DOHH2 (cell line): ENCODE results near the gene TWF2.
A peak's percentile ranks its signal among the peaks of the same experiment; 100 is the strongest.

Experiments
- EZH2phosphoT487 ChIP-seq: fragments of 200-600 bp; sonication (generic); IDR thresholded peaks from 2 replicates; pipeline ENCODE4 v1.6.1; 2017; ENCODE audit warnings: borderline replicate concordance, mild to moderate bottlenecking, antibody characterized with exemption, low read length, moderate library complexity, mixed read lengths
- TF ChIP-seq, protein P1 (sequence below): fragments of 200-600 bp; sonication (generic); IDR thresholded peaks from one replicate; pipeline ENCODE4 v1.5.1; 2014; ENCODE audit warnings: antibody characterized with exemption, mild to moderate bottlenecking, low read depth, low read length; ENCODE audit not compliant: poor library complexity, severe bottlenecking

DNA sequence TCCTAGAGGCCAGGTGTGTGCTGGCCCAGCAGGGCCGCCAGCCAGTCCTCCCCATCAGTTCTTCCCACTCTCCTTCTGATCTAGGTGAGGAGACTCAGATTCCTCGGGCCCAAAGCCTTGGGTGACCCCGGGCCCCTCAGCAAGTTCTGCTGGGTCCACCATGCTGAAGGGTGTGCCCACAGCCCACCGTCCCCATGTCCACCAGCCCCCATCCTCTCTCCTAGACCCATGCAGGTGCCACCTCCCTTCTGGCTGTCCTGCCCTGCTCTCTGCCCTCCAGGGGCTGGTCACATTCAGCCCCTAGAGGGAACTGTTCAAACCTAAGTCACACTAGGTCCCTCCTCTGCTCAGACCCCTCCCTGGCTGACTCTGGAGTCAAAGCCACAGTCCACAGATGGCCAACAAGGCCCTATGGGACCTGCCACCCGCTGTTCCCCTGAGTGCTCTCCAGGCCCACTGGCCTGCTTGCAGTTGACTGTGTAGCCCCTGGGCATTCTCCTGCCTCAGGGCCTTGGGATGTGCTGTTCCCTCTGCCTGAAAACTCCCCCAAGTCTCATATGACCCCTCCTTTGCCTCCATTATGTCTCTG is 12.6 kb downstream of the TWF2 start:
- TF ChIP-seq, protein P1, sequence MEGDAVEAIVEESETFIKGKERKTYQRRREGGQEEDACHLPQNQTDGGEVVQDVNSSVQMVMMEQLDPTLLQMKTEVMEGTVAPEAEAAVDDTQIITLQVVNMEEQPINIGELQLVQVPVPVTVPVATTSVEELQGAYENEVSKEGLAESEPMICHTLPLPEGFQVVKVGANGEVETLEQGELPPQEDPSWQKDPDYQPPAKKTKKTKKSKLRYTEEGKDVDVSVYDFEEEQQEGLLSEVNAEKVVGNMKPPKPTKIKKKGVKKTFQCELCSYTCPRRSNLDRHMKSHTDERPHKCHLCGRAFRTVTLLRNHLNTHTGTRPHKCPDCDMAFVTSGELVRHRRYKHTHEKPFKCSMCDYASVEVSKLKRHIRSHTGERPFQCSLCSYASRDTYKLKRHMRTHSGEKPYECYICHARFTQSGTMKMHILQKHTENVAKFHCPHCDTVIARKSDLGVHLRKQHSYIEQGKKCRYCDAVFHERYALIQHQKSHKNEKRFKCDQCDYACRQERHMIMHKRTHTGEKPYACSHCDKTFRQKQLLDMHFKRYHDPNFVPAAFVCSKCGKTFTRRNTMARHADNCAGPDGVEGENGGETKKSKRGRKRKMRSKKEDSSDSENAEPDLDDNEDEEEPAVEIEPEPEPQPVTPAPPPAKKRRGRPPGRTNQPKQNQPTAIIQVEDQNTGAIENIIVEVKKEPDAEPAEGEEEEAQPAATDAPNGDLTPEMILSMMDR = peak; percentile 41
- no peak for TF ChIP-seq EZH2phosphoT487
